Fibroblast of lung (primary cell): Measurements from ENCODE around the gene POLR3H. TPM values are rescaled to one million over a fixed set of nuclear protein-coding genes. Genes with fewer than 3 reads are reported as not detected.
A peak's percentile ranks its signal among the peaks of the same experiment; 100 is the strongest.

Experiments used
- DNase-seq, 2 donors: peaks; one replicate each; pipeline versions ENCODE4 v3.0.0 to v3.0.0-alpha.2; 2010; ENCODE audit warnings: low read depth in 2 of 2
- H2AFZ ChIP-seq: 2 replicates; pipeline ENCODE4 v1.5.1; 2012; ENCODE audit warnings: low read length, control low read depth, inconsistent platforms
- H3K27ac ChIP-seq: 2 replicates; pipeline ENCODE4 v1.5.1; 2011; ENCODE audit warnings: low read length, control low read depth; ENCODE audit not compliant: insufficient read depth
- H3K27me3 ChIP-seq: 2 replicates; pipeline ENCODE4 v1.5.1; 2011; ENCODE audit warnings: mild to moderate bottlenecking, low read length; ENCODE audit not compliant: control insufficient read depth, insufficient read depth
- H3K36me3 ChIP-seq: 2 replicates; pipeline ENCODE4 v1.5.1; 2011; ENCODE audit warnings: low read length; ENCODE audit not compliant: control insufficient read depth, insufficient read depth
- H3K4me1 ChIP-seq: 2 replicates; pipeline ENCODE4 v1.5.1; 2011; ENCODE audit warnings: low read length; ENCODE audit not compliant: control insufficient read depth, insufficient read depth; ENCODE audit errors: extremely low read depth
- H3K4me2 ChIP-seq: 2 replicates; pipeline ENCODE4 v1.5.1; 2011; ENCODE audit warnings: low read length, control low read depth; ENCODE audit not compliant: insufficient read depth; ENCODE audit errors: extremely low read depth
- H3K4me3 ChIP-seq, 4 experiments: fragments of 200-600 bp in 1 of 4; sonication (generic) in 1 of 4; replicated peaks in 1 of 4; 2 replicates each; pipeline ENCODE4 v1.5.1; 2011 to 2016; ENCODE audit warnings: low read length in 4 of 4, low read depth in 3 of 4, mild to moderate bottlenecking in 3 of 4, control low read depth in 2 of 4, inconsistent platforms in 1 of 4, mixed read lengths in 1 of 4; ENCODE audit not compliant: insufficient read depth in 1 of 4; ENCODE audit errors: control extremely low read depth in 1 of 4
- H3K79me2 ChIP-seq: 2 replicates; pipeline ENCODE4 v1.5.1; 2012; ENCODE audit warnings: mild to moderate bottlenecking, low read length, inconsistent platforms; ENCODE audit not compliant: control insufficient read depth, insufficient read depth
- H3K9ac ChIP-seq: 2 replicates; pipeline ENCODE4 v1.5.1; 2011; ENCODE audit warnings: mild to moderate bottlenecking, low read length, control low read depth; ENCODE audit not compliant: insufficient read depth
- H3K9me3 ChIP-seq: 2 replicates; pipeline ENCODE4 v1.5.1; 2012; ENCODE audit warnings: low read depth, low read length; ENCODE audit not compliant: control insufficient read depth, insufficient read depth
- H4K20me1 ChIP-seq: 2 replicates; pipeline ENCODE4 v1.5.1; 2011; ENCODE audit warnings: low read length; ENCODE audit not compliant: control insufficient read depth, insufficient read depth; ENCODE audit errors: extremely low read depth
- EZH2 ChIP-seq: IDR thresholded peaks from 2 replicates; pipeline ENCODE4 v1.5.1; 2012; ENCODE audit warnings: low read length, control low read depth, mild to moderate bottlenecking; ENCODE audit errors: missing control alignments
- polyA plus RNA-seq, 2 donors: library from polyadenylated mRNA; depleted of rRNA in 1 of 2; stranded (reverse) in 1 of 2; unstranded in 1 of 2; fragments of >200 nt; gene quantifications; 2 replicates each; pipeline ENCODE4 v1.2.1, GENCODE V29; 2011 to 2012; ENCODE audit warnings: missing spikeins in 1 of 2
- total RNA-seq: library from RNA; depleted of rRNA; stranded (reverse); fragments of >200 nt; gene quantifications from 2 replicates; pipeline ENCODE4 v1.2.1, GENCODE V29; 2014
- TF ChIP-seq, protein P1 (sequence below), 2 donors: IDR thresholded peaks in 1 of 2; conservative IDR thresholded peaks in 1 of 2; 1 replicate in 1 of 2; 2 replicates in 1 of 2; pipeline ENCODE4 v1.5.1; 2011 to 2012; ENCODE audit warnings: low read length in 2 of 2, control low read depth in 1 of 2, inconsistent platforms in 1 of 2, low read depth in 1 of 2, mild to moderate bottlenecking in 1 of 2

Gene POLR3H
- total and polyA plus RNA-seq, 2 donors (not counting 1 experiment from before 2014, with no cell fraction given), result 19.7 to 42.6 TPM

DNA sequence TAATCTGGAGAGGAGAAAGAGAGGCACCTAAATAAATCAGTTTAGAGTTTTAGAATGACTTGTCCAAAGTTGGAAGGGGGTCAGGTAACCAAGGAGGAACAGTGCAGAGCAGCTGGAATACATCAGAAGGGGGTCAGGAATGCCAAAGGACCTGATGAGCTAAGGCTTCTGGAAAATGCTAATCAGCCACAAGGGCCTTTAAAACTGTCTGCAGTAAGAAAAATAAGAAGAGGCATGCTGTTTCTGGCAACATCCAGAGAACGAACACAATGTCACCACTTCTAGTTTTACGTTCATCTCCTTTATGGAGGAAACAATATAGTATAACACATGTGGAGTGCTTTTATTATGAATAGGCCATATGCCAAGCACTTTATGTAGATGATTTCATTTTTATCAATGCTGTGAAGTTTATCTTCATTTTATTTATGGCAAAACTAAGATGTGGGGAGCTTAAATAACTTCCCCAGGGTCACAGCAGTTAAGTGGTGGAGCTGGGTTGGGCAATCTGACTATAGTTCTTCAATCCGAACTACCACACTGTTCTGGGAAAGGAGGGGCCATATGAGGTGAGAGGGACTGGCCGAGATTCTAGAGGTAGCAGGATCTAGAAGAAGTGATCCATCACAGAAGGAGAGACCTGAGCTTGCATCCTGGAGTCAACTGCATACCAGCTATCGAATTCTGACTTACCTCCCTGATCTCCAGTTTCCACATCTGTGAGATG lies 52.7 kb downstream of the POLR3H start:
- DNase-seq, result peak; percentile 16 to 52
- no peak overlapping the region for H3K27ac ChIP-seq
- H3K4me1 ChIP-seq, result peaks cover 6% of the 10 kb centered on the region
- no peaks in the 10 kb centered on the region for H4K20me1 ChIP-seq
- TF ChIP-seq, protein P1, sequence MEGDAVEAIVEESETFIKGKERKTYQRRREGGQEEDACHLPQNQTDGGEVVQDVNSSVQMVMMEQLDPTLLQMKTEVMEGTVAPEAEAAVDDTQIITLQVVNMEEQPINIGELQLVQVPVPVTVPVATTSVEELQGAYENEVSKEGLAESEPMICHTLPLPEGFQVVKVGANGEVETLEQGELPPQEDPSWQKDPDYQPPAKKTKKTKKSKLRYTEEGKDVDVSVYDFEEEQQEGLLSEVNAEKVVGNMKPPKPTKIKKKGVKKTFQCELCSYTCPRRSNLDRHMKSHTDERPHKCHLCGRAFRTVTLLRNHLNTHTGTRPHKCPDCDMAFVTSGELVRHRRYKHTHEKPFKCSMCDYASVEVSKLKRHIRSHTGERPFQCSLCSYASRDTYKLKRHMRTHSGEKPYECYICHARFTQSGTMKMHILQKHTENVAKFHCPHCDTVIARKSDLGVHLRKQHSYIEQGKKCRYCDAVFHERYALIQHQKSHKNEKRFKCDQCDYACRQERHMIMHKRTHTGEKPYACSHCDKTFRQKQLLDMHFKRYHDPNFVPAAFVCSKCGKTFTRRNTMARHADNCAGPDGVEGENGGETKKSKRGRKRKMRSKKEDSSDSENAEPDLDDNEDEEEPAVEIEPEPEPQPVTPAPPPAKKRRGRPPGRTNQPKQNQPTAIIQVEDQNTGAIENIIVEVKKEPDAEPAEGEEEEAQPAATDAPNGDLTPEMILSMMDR (conservative IDR thresholded peaks at IDR 0.05 in 1 of 2, IDR thresholded peaks at IDR 0.05 in 1 of 2; ENCODE audit: low read depth in 1 of 2, low read length in 2 of 2), result no peak
- TF ChIP-seq EZH2, result no peak
- H2AFZ ChIP-seq, result no peak overlapping the region
- H3K79me2 ChIP-seq, result peaks cover 18% of the 10 kb centered on the region
- no peaks in the 10 kb centered on the region for H3K36me3 ChIP-seq
- H3K9ac ChIP-seq, result no peak overlapping the region
- H3K9me3 ChIP-seq, result no peaks in the 10 kb centered on the region
- H3K27me3 ChIP-seq, result no peaks in the 10 kb centered on the region
- H3K4me3 ChIP-seq, result no peak overlapping the region
- no peak overlapping the region for H3K4me2 ChIP-seq

- no peak overlapping the region for H3K4me2 ChIP-seq
- TF ChIP-seq, protein P1 (conservative IDR thresholded peaks at IDR 0.05 in 1 of 2, IDR thresholded peaks at IDR 0.05 in 1 of 2; ENCODE audit: low read depth in 1 of 2, low read length in 2 of 2), result no peak
- TF ChIP-seq EZH2, result no peak
- H3K9me3 ChIP-seq, result no peaks in the 10 kb centered on the region
- peaks cover 30% of the 10 kb centered on the region for H3K79me2 ChIP-seq
- no peak for DNase-seq
- H3K9ac ChIP-seq, result no peak overlapping the region
- no peaks in the 10 kb centered on the region for H3K27me3 ChIP-seq
- H3K4me3 ChIP-seq, result no peak overlapping the region
- no peaks in the 10 kb centered on the region for H3K36me3 ChIP-seq
- H3K27ac ChIP-seq, result no peak overlapping the region
- H4K20me1 ChIP-seq, result no peaks in the 10 kb centered on the region
- H3K4me1 ChIP-seq, result peaks cover 6% of the 10 kb centered on the region
- no peak overlapping the region for H2AFZ ChIP-seq
Observed at GRCh38 chr22:41488596-41489385, 55.5 kb downstream of the POLR3H start.

DNA sequence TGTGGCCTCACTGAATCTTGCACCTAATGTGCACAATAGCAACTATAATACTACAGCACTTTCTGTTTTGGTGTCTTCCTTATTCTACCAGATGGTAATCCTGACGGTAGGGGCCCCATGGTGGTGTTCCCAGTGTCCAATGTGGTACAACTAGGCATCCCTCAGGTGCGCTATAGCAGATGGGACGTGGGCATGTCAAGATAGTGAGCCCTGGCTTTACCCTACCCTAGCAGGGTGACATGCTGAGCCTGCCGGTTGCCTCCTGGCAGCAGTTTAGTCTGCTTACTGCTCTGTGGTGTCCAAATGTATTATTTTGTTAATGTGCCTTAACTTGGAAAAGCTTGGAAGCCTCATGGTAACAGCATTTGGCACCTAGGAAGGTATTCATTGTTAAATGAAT lies 56.2 kb downstream of the POLR3H start:
- H3K9ac ChIP-seq, result no peak overlapping the region
- no peaks in the 10 kb centered on the region for H4K20me1 ChIP-seq
- H3K79me2 ChIP-seq, result peaks cover 33% of the 10 kb centered on the region
- TF ChIP-seq, protein P1 (conservative IDR thresholded peaks at IDR 0.05 in 1 of 2, IDR thresholded peaks at IDR 0.05 in 1 of 2; ENCODE audit: low read depth in 1 of 2, low read length in 2 of 2), result no peak
- TF ChIP-seq EZH2, result no peak
- no peaks in the 10 kb centered on the region for H3K27me3 ChIP-seq
- H3K4me1 ChIP-seq, result peaks cover 6% of the 10 kb centered on the region
- H3K27ac ChIP-seq, result no peak overlapping the region
- H3K4me3 ChIP-seq, result no peak overlapping the region
- no peaks in the 10 kb centered on the region for H3K9me3 ChIP-seq
- no peaks in the 10 kb centered on the region for H3K36me3 ChIP-seq
- no peak overlapping the region for H3K4me2 ChIP-seq
- no peak for DNase-seq
- no peak overlapping the region for H2AFZ ChIP-seq
